AG10803 (cell line): ENCODE measurements around the gene PTTG1IP.

ENCODE experiments used
- DNase-seq: peaks from one replicate; pipeline ENCODE4 v3.0.0; 2010; ENCODE audit warnings: low read depth
- H3K4me3 ChIP-seq: 2 replicates; pipeline ENCODE4 v1.5.1; 2011; ENCODE audit warnings: mild to moderate bottlenecking, low read length, control low read depth
- CTCF ChIP-seq: conservative IDR thresholded peaks from 2 replicates; pipeline ENCODE4 v1.5.1; 2011; ENCODE audit warnings: mild to moderate bottlenecking, low read length, control low read depth, inconsistent platforms

Gene PTTG1IP

GRCh38 chr21:44907225-44907965 is 33.9 kb upstream of the PTTG1IP start:
- peak; percentile 11; the same call in 1 of the 2 replicates for TF ChIP-seq CTCF
- no peak overlapping the region for H3K4me3 ChIP-seq
- DNase-seq: no peak

- no peak for TF ChIP-seq CTCF
- DNase-seq: no peak
- no peak overlapping the region for H3K4me3 ChIP-seq
Measured at GRCh38 chr21:44905728-44906090, 32.2 kb upstream of the PTTG1IP start.

- no peak for TF ChIP-seq CTCF
- no peak overlapping the region for H3K4me3 ChIP-seq
- no peak for DNase-seq
Measured at GRCh38 chr21:44905016-44905727, 31.7 kb upstream of the PTTG1IP start.

GRCh38 chr21:44904141-44904923 is 30.8 kb upstream of the PTTG1IP start:
- TF ChIP-seq CTCF: no peak
- DNase-seq: no peak
- no peak overlapping the region for H3K4me3 ChIP-seq

- no peak for DNase-seq
- H3K4me3 ChIP-seq: no peak overlapping the region
- TF ChIP-seq CTCF: no peak
Measured at GRCh38 chr21:44903689-44904088, 30.2 kb upstream of the PTTG1IP start.

- no peak for DNase-seq
- no peak overlapping the region for H3K4me3 ChIP-seq
- TF ChIP-seq CTCF: no peak
Measured at GRCh38 chr21:44903050-44903685, 29.7 kb upstream of the PTTG1IP start.
